Nucleus accumbens (tissue), 56 donors: ENCODE measurements around the gene UBE2E1.

Experiments used
- DNase-seq, 56 donors: peaks; one replicate each; lab custom pipeline; 2025; lab: John Stamatoyannopoulos, UW

UBE2E1 gene

GRCh38 chr3:23938688-23939087 lies 132.9 kb downstream of the UBE2E1 start:
- DNase-seq: no peak

GRCh38 chr3:23940775-23941174 lies 135.0 kb downstream of the UBE2E1 start:
- no peak for DNase-seq
